NK-92 (cell line): ENCODE data around the gene EGFL7.

Experiments used
- DNase-seq: peaks from one replicate; lab custom pipeline; 2025; ENCODE audit not compliant: unreplicated experiment; lab: John Stamatoyannopoulos, UW

Gene EGFL7

DNA sequence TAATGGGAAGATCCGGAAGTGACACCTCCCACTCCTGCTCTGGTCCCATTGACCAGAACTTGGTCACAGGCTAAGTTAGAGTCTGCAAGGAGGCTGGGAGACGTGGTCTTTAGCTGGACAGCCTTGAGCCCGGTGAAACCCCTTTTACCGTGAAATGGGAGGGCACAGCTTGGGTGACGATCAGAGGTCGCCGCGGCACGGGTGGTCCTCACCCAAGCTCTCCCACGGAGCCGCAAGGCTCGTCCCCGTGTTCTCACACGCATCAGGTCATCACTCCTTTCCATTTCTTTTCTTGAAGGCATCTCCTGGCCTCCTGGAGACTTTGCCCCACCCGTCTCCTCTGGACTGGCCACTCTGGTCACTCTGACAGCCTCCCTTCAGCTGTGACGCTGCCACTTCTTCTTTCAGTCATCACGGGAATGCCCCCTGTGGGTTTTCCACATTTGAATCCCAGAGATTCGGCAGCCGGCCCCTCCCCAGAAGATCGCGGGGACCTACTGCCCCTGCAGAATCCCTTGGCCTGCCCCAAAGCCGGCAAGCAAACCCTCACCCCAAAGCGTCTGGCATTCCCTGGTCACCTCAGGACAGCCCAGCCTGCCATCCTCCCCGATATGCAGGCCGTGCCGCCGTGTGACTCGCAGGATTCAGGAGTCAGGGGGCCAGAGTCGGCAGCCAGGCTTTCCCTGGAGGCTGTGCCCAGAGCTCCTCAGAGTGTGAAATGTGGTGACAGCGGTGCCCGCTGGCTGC, 18.9 kb upstream of the EGFL7 start:
- DNase-seq = no peak

DNA sequence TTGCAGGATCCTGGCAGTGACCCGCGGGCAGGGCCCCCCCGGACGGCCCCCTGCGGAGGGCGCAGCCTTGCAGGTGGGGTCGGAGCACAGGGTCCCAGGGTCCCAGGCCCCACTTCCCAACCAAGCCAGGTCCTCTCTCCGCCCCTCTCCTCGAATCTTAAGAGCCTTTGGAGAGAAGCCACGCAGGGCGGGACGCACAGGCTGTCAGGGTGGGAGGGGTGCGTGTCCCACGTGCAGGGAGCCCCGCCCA, 18.4 kb upstream of the EGFL7 start:
- no peak for DNase-seq

DNA sequence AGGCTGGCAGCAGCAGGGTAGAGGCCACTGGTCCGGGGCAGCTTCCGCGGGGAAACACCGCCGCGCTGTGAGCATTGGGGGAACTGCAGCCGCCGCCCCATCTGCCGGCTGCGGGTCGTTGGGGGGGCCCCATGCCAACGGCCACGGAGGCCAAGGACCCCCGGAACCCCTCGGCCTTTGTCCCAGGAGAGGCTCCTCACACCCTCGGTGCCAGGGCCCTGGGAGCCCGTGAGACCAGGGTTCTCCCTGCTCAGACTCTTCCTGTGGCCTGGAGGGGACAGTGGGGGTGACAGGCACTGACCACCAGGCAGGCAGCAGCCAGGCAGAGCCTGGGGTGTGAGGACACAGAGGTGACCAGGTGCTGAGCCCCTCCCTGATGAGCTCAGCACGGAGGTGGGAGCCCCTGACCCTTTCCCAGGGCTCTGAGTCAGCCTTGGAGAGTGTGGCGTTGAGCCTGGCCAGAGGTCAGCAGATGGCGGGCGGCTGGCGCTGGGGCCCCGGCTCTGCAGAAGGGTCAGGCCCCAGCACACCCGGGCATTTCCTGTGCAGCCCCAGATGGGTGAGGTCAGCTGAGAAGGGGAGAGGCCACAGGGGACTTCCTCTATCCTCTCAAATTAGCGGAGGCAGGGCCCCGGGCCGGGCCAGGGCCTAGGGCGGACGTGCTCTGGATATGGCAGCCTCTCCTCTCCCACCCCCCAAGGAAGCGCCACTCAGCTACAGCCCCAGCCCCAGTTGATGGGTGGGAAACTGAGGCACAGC, 17.9 kb upstream of the EGFL7 start:
- no peak for DNase-seq

DNA sequence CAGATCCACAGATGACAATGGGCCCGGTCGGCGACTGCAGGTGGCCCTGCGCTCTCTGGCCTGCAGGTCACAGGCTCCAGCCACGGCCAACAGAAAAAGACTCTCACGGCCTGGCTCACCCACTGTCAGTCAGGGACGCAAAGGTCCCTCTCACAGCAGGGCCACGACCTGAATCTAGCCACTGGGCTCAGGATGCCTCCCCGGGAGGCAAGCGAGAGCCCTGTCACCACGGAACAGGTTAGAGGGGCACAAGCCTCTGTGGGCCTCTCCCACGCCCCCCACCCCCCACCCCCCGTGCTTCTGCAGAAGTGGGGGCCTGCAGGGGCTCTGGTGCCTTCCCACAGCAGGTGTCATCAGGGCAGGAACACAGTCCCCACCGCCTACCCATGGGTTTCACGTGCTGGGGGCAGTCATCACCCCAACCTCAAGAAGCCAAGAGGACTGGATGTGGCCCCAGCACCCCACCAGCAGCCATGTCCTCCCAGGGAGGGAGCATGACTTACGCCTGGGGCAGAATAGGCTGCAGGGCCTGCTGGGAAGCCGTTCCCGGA, 17.3 kb upstream of the EGFL7 start:
- no peak for DNase-seq

DNA sequence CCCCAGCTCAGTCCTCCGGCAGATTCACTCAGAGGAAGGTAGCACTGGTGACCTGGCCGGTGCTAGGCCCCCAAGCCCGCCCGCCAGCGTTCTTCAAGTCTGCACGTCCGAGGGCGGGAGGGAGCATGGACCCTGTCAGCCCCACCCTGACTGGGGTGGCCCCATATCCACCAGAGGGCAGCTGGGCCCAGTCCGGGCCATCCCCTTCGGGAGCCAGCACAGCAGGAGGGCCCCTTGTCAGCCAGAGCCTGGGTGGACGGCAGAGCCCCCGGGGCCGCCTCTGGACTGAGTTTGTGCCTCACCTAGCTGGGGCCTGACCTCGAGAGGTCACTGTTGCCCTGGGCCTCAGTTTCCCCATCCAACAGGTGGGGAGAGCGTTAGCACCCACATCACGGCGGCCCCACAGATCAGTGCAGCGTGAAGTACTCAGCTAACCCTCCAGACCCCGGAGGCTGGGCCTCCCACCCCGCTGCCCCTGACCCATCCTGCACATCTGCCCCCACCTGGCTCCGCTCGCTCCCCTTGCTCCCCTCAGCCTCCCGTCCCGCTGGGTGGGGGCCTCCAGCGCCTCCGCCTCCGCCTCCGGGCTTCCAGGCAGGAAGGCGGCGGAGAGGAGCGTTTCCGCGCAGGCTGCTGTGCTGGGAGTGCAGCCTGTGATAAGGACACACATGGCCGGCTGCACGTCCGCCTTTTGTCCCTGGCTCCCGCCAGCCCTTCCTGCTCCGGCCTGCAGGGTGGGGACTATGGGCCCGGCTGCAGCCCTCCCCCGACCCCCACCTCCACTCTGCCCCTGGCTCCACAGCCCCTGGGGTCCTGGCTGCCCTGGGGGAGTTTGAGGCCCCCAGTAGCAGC, 16.6 kb upstream of the EGFL7 start:
- no peak for DNase-seq

DNA sequence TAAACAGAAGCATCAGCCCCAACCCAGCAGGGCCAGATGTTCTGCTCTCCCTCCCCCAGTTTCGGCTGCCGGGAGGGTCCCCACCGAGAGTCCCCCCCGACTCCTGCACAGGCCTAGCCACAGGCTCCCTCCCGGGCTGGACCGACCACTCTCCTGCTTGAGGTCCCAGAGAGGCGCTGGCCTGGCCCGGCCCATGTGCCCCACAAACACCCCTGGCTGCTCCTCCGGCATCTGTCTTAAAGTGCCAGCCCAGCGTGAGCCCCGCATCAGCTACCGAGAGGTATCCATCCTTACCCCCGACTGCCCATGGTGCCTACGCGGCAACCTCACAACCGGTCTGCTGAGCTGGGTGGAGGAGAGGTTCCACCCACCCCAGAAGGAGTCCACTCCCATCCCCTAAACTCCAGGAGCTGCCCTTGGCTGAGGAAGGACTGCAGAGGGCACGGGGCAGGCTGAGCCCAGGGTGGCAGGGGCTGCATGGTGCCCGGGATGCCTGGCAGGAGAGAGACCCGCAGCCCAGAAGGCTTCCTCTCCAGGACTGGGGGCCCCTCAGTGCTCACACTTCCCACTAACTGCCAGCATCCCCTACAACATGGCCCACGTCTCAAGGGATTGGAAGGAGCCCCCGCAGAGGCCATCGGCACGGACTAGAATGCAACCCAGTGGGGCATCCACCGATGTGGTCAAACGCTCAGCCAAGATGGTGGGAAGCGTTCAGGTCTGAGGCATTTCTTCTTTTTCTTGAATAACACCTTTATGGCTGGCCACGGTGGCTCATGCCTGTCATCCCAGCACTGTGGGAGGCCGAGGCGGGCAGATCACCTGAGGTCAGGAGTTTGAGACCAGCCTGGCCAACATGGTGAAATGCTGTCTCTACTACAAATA, 15.6 kb upstream of the EGFL7 start:
- DNase-seq = no peak

DNA sequence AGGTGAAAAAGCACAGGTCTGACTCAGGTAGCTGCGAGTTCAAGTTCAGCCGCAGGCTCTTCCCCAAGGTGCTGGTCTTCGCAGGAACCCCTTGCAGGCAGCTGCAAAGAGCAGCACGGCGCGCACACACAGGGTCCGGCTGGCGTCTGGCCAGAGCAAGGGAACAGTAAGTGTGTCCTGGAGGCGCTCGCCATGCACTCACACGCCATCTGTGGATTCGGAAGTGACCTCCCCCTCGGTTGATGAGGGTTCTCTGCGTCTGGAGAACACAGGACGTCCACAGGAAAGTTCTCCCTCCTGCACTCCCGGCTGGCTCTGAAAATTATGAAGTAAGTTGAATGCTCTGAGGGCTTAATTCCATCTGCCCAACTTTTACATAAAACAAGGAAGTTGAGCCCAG, 14.0 kb upstream of the EGFL7 start:
- DNase-seq = no peak

DNA sequence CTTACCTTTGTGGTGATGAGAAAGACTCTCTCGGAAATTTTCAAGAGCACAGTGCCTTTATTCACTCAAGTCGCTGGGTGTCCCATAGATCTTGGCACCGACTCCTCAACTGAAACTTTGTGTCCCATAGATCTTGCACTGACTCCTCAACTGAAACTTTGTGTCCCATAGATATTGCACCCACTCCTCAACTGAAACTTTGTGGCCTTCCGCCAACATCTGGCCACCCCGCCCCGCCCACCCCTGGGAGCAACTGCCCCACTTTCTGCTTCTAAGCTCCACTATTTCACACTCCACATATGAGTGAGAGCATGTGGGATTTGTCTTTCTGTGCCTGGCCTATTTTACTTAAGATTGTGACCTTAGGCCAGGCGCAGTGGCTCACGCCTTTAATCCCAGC, 12.7 kb upstream of the EGFL7 start:
- no peak for DNase-seq

DNA sequence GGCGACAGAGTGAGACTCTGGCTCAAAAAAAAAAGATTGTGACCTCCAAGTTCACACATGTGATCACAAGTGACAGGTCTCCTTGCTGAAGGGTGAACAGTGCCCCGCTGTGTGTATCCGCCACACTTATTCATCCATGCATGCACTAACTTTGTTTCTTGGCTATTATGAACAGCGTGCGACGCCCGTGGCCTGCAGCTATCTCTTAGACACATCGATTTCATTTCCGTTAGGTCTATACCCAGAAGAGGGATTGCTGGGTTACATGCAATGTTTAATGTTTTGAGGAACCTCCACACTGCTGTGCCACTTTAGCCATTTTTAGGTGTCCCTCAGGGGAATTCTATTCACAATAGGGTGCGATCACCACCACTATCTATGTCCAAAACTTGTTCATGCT, 12.1 kb upstream of the EGFL7 start:
- no peak for DNase-seq

DNA sequence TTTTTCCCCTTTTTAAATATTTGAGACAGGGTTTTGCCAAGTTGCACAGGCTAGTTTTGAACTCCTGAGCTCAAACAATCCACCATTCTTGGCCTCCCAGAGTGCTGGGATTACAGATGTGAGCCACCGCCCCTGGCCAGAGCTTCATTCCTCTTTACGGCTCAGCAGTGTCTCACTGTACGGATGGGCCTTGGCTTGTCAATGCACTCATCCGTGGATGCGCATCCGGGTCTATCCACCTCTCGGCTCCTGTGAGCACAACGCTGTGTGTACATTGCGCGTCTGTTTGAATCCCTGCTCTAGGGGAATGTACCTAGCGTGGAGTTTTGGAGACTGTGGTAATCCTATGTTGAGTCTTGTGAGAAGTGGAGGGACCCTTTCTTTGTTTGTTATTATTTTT, 10.9 kb upstream of the EGFL7 start:
- DNase-seq = no peak

DNA sequence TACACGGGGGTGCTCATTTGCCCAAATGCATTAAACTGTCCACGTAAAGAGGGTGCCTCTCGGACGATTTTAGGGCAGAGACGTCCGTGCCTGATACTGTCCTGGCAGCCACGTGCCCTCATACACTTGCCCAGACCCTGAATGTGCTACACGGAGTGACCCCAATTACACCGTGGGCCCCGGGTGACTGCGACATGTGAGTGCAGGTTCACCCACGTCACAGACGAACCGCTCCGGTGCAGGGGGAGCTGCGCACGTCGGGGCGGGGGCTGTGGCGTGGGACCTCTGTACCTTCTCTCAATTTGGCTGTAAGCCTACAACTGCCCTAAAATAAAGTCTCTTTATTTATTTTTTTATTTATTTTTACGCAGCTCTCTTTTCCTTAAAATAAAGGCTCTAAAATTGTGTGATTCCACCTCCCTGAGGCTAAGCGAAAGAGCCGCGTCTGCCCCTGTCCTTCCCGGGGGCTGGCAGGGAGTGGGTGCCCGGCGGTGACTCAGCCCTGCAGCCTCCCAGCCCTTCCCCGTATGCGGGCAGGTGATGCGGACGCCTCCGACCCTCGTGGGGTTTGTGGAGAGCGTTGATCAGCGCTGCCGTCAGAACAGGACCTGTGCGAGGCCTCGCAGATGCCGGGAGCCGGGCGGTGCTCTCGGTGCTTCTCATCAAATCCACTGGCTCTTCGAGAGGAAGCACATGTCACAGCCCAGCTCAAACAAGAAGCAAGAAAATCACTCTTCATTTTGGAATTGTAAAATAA, 9.2 kb upstream of the EGFL7 start:
- no peak for DNase-seq

DNA sequence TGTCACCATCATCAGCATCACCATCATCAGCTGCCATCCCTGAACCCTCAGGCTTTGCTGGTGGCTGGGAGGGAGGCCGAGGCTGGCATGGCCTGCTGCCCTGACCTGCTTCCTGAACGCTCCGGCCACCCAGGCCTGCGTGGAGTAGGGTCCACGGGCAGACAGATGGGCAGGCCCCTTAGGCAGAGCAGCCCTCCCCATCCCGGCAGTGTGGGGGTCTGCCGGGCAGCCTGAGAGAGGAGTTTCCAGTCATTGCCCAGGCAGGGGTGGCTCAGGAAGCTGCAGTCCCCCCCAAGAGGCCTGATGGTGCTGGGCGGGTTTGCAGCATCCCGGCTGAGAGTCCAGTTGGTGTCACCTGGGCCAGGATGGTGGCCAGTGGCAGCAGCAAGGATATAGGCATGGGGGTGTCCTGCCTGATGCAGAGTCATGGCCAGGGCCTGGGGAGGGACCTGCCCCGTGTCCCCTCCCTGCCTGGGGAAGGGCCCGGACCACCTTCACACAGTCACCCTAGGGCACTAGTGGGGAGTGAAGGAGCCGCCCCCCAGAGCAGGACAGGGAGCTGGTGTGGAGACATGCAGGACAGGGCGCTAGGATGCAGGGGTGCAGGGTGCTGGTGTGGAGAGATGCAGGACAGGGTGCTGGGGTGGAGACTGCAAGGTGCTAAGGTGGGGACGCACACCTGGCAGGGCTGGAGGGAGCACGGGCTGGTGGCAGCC, 7.7 kb upstream of the EGFL7 start:
- DNase-seq = no peak

DNA sequence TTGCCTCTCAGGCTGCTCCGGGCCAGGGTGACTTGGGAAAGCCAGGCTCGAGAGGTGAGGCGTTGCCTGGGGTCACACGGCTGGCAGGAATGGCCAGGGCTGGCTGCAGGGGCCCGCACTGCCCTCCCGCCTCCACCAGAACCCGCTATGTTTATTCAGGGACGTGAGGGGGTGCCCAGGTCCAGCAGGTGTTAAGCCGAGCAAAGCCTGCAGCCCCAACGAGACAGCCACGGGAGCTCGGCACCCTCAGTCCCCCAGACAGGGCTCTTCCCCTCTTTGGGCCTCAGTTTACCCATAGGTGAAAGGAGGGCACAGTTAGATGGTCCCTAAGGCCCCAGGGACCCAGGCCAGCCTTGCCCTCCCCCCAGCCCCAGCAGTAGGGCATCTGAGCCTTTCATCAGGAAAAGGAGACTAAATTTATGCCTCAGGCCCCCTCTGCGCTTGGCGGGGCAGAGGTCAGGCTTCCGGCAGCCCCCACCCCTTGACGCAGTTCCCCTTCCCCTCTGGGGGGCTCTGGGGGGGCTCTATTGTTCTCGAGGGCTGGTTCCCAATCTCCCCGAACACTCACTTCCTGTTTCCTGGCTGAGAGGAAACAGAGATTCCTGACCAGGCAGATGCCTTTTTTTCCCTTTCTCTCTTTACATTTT, 7.1 kb upstream of the EGFL7 start:
- DNase-seq = no peak

DNA sequence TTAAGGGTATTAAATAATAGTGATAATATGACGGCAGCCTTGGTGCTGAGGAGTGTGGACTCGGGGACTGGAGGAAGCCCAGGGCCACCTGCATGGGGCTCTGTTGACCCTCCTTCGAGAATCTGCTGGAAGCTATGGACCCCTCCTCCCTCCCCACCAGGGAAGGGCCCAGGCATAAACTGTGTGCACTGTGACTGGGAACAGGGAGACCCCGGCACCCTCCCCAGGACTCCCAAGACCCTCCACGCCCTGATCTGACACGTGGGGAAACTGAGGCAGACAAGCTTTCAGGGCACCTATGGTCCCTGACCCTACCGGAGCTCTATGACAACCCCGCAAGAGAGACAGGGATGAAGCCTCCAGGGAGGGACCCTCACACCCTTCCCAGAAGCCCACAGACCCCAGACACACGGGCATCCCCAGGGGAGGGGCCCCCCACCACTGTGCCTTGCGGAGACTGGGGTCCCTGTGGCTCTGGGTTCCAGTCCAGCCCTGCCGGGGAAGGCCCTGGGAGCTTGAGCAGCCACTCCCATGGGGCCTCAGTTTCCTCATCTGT, 6.5 kb upstream of the EGFL7 start:
- DNase-seq = no peak

DNA sequence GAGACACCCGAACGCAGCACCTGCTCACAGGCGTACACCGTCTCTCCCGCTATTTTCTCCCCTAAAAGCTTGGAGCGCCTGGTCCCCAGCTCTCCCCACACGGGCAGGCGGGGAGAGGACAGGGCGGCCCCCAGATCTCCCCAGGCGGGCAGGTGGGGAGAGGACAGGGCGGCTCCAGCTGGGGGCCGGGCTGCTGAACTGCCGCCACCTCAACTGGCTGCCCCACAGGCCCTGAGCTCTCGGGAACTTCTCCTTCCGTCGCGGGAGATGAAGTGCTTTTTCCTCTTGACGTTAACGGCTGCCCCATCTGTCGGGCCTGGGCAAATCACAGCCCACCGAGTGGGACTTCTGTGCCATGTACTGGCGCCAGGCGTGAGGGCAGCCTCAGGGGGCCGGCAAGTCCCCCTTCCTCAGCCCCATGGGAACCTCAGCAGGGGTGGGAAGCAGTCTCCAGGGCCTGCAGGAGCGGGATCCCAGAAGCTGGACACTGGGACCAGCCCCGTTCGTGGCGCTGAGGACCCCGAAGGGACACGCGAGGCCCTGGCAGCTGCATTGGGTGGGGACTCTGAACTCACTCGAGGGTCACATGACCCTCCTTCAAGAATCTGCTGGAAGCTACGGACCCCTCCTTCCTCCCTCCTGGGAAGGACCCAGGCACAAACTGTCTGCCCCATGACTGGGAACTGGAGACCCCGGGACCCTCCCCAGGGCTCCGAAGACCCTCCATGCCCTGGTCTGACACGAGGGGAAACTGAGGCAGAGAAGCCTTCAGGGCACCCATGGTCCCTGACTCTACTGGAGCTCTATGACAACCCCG, 5.7 kb upstream of the EGFL7 start:
- no peak for DNase-seq

DNA sequence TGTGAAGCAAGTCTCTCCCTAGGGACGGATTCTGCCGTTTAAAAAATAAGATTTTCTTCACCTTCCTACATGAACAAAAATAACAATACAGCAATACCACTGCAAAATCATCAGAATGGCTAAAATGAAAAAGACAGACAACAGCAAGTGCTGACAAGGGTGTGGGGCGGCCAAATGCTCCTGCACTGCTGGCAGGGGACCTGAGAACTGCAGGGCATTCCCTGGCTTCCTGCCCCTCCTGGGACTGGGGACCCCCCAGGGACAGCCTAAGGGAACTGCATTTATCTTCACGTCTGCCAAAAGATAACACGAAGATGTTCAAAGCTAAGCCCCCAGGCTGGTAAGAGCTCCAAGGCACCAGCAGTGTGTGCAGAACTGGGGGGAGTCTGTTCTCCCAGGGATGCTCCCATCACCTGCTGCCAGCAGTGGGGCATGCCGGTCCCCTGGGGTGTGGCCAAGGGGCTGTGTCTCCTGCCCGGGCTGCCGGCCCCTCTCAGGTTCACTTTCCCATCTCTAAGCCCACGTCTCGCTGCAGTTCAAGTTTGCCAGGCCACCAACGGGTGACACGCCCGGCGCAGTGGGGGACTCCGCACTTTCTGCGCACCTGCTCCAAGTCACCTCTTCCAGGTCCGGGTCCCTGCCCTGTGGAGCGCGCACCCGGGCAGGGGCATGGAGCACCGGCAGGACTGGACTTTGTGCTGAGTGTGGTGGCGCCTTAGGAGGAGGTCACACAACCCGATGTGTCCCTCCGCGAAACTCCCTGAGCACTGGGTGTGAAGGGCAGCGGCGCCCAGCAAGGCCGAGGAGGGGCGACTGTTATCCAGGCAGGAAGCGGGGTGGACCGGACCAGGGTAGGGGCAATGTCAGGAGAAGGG, 4.5 kb upstream of the EGFL7 start:
- no peak for DNase-seq
